Nephron progenitor cell (in vitro differentiated cells): ENCODE data around the gene PRTN3.

Experiments
- DNase-seq: peaks from one replicate; pipeline ENCODE4 v3.0.0; 2021
- H3K27ac Mint-ChIP-seq: 2 replicates; pipeline ENCODE4 v1.8.0; 2021; ENCODE audit warnings: mild to moderate bottlenecking, moderate library complexity, mixed read lengths
- H3K27me3 Mint-ChIP-seq: 2 replicates; pipeline ENCODE4 v1.8.0; 2021; ENCODE audit warnings: mild to moderate bottlenecking, low read depth, mixed read lengths; ENCODE audit not compliant: poor library complexity
- H3K36me3 Mint-ChIP-seq: 2 replicates; pipeline ENCODE4 v1.8.0; 2021; ENCODE audit warnings: low read depth, mixed read lengths
- H3K4me1 Mint-ChIP-seq: 2 replicates; pipeline ENCODE4 v1.8.0; 2021; ENCODE audit warnings: mixed read lengths
- H3K4me3 Mint-ChIP-seq: 2 replicates; pipeline ENCODE4 v1.8.0; 2021; ENCODE audit warnings: mild to moderate bottlenecking, moderate library complexity, mixed read lengths
- H3K9me3 Mint-ChIP-seq: 2 replicates; pipeline ENCODE4 v1.8.0; 2021; ENCODE audit warnings: mild to moderate bottlenecking, moderate library complexity, mixed read lengths
- TF ChIP-seq, protein P1 (sequence below): fragments of 200-600 bp; sonication (generic); IDR thresholded peaks from 2 replicates; pipeline ENCODE4 v1.5.0; 2021; ENCODE audit warnings: antibody characterized with exemption

PRTN3 gene, protein sequence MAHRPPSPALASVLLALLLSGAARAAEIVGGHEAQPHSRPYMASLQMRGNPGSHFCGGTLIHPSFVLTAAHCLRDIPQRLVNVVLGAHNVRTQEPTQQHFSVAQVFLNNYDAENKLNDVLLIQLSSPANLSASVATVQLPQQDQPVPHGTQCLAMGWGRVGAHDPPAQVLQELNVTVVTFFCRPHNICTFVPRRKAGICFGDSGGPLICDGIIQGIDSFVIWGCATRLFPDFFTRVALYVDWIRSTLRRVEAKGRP

DNA sequence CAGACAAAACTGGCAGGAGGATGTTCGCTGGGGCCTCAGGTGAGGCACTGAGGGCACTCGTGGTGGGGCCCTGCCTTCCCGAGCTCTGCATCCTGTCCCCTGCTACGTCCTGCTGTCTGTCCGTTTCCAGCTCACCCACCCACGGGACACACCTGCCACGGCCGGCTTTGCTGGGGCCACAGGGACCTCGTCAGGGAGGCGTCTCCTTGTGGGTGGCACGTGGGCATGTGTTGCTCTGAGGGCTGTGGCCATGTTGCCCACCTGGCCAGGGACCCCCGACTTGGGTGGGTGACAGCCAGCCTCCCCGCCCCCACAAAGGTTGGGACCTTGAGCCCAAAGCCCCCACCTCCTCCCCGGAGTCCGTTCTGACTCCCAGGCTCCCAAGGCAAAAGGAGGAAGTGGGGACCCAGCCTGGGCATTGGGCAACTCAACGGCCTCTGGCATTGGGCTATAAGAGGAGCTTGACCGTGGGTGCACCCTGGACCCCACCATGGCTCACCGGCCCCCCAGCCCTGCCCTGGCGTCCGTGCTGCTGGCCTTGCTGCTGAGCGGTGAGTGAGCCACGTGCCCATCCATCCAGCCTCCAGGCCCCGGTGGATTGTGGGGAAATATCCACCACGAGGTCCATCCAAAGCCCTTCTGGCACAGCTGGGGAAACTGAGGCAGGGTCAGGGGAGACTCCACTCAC, at the start of gene PRTN3:
Gene PRTN3, plus strand, starts transcription at position 481 of the 688 bp plus-strand sequence. Its CDS starts 10 bp downstream, at position 491.
- Mint-ChIP-seq H3K4me1 (peaks cover 19% of the 10 kb centered on the region), H3K4me3 (peak within 1 kb of the TSS; percentile 45), H3K36me3 (no peaks in the 10 kb centered on the region)

DNA sequence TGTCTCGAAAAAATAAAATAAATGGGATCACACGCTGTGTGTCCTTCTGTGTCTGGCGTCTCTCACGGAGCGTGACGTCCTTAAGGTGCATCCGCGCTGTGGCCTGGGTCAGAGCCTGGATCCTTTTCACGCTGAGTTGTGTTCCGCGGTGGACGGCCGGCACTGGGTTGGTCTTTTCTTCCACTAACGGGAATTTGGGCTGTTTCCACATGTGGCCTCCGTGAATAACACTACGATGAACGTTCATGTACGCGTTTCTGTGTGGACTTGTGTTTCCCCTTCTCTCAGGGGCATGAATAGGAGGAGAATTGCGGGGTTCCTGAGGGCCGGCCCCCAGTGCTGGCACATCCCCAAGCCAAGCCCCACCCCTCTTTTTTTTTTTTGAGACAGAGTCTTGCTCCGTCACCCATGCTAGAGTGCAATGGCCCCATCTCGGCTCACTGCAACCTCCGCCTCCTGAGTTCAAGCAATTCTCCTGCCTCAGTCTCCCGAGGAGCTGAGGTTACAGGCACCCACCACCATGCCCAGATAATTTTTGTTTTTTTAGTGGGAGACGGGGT, 49.7 kb upstream of the PRTN3 start:
- no peaks in the 10 kb centered on the region for H3K9me3 Mint-ChIP-seq
- peaks cover 54% of the 10 kb centered on the region for H3K4me1 Mint-ChIP-seq
- TF ChIP-seq, protein P1, sequence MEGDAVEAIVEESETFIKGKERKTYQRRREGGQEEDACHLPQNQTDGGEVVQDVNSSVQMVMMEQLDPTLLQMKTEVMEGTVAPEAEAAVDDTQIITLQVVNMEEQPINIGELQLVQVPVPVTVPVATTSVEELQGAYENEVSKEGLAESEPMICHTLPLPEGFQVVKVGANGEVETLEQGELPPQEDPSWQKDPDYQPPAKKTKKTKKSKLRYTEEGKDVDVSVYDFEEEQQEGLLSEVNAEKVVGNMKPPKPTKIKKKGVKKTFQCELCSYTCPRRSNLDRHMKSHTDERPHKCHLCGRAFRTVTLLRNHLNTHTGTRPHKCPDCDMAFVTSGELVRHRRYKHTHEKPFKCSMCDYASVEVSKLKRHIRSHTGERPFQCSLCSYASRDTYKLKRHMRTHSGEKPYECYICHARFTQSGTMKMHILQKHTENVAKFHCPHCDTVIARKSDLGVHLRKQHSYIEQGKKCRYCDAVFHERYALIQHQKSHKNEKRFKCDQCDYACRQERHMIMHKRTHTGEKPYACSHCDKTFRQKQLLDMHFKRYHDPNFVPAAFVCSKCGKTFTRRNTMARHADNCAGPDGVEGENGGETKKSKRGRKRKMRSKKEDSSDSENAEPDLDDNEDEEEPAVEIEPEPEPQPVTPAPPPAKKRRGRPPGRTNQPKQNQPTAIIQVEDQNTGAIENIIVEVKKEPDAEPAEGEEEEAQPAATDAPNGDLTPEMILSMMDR, result no peak
- DNase-seq, result no peak
- H3K27me3 Mint-ChIP-seq, result no peaks in the 10 kb centered on the region
- H3K36me3 Mint-ChIP-seq, result no peaks in the 10 kb centered on the region
- H3K27ac Mint-ChIP-seq, result peak overlapping the region; percentile 75
- no peak overlapping the region for H3K4me3 Mint-ChIP-seq

More for the DNA sequence above, at the start of gene PRTN3:
- Mint-ChIP-seq H3K27me3 (peaks cover 40% of the 10 kb centered on the region), H3K9me3 (no peaks in the 10 kb centered on the region), H3K27ac (no peak within 1 kb of the TSS)
- TF ChIP-seq, protein P1, result no peak
- no peak for DNase-seq

- TF ChIP-seq, protein P1, result no peak
- no peak for DNase-seq
- H3K27me3 Mint-ChIP-seq, result no peaks in the 10 kb centered on the region
- no peaks in the 10 kb centered on the region for H3K9me3 Mint-ChIP-seq
- peak overlapping the region; percentile 25 for H3K27ac Mint-ChIP-seq
- H3K4me1 Mint-ChIP-seq, result peaks cover 57% of the 10 kb centered on the region
- no peaks in the 10 kb centered on the region for H3K36me3 Mint-ChIP-seq
- H3K4me3 Mint-ChIP-seq, result no peak overlapping the region
Measured at GRCh38 chr19:791567-792305, 49.1 kb upstream of the PRTN3 start.

DNA sequence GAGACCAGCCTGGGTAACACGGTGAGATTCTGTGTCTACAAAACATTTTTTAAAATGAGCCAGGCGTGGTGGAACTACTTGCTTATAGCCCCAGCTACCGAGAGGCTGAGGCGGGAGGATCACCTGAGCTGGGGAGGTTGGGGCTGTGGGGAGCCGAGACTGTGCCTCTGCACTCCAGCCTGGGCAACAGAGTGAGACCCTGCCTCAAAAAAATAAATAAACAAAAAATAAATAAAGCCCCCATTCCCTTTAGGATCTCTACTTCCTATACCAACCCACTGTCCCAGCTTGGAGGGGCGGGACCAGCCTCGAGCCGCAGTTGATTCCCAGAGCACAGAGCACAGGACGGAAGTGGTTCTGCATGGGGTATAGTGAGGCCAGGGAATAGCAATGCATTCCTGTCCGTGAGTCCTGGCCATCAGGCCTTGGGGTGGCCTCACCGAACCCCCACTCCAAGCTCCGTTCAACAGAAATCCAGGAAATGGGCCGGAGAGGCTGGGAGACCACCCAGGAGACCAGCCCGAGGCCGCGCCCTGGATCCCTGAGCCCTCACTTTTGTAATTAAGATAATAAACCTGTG, 48.4 kb upstream of the PRTN3 start:
- Mint-ChIP-seq H3K27ac (no peak overlapping the region), H3K4me3 (no peak overlapping the region)
- DNase-seq, result no peak

GRCh38 chr19:793806-794205, 47.0 kb upstream of the PRTN3 start:
- no peaks in the 10 kb centered on the region for H3K27me3 Mint-ChIP-seq
- TF ChIP-seq, protein P1, result no peak
- no peak overlapping the region for H3K4me3 Mint-ChIP-seq
- peaks cover 43% of the 10 kb centered on the region for H3K4me1 Mint-ChIP-seq
- no peak for DNase-seq
- no peak overlapping the region for H3K27ac Mint-ChIP-seq
- H3K9me3 Mint-ChIP-seq, result no peaks in the 10 kb centered on the region
- no peaks in the 10 kb centered on the region for H3K36me3 Mint-ChIP-seq

More for the DNA sequence above, 48.4 kb upstream of the PRTN3 start:
- H3K9me3 Mint-ChIP-seq, result no peaks in the 10 kb centered on the region
- H3K36me3 Mint-ChIP-seq, result no peaks in the 10 kb centered on the region
- no peaks in the 10 kb centered on the region for H3K27me3 Mint-ChIP-seq
- TF ChIP-seq, protein P1, result no peak
- peaks cover 54% of the 10 kb centered on the region for H3K4me1 Mint-ChIP-seq
